ENCODE measurements around the gene ALCAM.

ALCAM gene

DNA sequence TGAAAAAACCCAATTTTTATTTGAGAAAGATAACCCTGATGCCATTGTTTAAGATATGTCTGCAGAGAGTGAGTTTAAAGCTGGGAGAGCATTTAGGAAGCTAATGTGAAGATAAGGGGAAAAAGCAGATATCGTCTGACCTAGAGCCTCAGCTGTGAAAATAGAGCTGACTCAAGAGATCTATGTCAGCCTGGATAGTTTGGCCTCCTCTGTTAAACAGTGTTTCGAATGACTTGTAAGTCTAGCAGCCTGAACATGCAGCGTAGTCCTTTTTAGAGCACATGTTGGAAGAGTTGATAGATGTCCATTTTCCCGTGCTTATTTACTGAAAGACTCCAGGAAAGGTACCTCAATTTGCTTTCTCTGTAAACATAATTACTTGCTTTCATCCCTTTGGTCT, 48.1 kb downstream of the ALCAM start:
- no peak for TF ChIP-seq CTCF (conservative IDR thresholded peaks at IDR 0.05; ENCODE audit: low read length)
- no peak for DNase-seq (ENCODE audit: low read depth)
- H3K4me3 ChIP-seq (ENCODE audit: low read length): no peak overlapping the region

DNA sequence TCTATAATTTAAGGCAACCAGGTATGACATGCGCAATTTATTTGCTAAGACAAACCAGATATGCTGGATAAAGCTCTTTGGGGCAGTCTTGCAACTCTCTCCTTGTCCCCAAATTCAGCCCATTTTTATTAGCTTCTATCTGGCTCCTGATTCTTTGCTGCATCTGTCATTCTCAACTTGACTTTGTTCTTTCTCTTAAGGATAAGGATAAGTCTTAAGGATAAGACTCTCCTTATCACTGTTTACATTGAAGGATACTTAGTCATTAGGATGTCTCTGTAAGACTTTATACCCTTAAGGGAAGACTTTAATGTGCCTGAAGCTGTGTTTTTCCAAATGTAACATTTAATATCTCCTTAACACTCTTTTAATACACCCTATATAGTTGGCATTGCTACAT, 49.2 kb downstream of the ALCAM start:
- H3K4me3 ChIP-seq (ENCODE audit: low read length): no peak overlapping the region
- TF ChIP-seq CTCF (conservative IDR thresholded peaks at IDR 0.05; ENCODE audit: low read length): no peak
- DNase-seq (ENCODE audit: low read depth): no peak

DNA sequence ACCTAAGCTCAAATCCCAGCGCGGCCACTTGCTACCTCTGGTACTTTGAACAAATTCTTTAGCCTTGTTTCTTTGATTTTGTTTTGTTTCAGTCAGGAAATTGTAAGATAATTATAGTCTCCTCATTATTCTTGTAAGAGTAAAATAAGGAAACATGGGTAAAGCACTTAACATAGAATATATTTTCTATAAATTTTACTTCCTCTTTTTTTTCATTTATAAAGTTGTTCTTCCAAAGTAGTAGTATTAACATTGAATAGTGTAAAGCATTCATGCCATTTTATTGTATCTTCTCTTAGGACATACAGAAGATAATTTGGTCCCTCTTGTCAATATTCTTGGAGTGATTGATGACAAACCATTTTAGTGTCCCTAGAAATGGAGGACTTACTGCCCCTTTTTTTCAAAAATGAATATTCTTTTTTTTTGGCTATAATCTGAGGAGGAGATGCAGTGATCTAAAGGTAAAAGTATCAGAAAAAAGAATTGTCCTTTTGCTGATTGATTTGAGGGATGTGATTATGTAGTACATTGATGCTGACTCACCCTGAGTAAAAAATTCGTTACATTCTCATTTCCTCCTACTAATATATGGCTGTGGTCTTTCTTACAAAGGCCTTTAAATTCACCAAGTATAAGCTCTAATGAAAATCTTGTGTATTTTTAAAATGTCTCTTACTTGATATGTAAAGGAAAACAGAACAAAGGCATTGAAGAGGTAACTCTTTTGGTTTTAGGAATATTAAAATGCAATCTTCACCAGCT, 51.0 kb downstream of the ALCAM start:
- no peak for TF ChIP-seq CTCF (conservative IDR thresholded peaks at IDR 0.05; ENCODE audit: low read length)
- no peak overlapping the region for H3K4me3 ChIP-seq (ENCODE audit: low read length)
- no peak for DNase-seq (ENCODE audit: low read depth)

DNA sequence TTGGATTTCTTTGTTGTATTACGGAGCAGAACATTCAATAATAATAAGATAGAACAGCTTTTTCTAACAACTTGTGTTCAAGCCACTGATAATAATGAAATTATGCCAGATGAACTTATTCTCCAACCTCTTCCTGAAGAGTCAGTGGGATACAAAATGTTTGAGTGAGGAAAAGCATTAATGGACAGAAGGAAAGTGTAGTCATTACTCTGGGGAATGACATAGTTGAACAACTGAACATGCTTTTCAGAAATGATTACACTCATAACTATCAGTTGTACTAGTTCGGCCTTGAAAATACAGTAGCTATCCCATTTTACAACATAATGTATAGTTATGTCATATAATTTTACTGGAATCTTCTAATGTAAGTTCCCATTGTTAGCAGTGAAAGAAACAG, 55.9 kb downstream of the ALCAM start:
- no peak for TF ChIP-seq CTCF (conservative IDR thresholded peaks at IDR 0.05; ENCODE audit: low read length)
- no peak overlapping the region for H3K4me3 ChIP-seq (ENCODE audit: low read length)
- DNase-seq (ENCODE audit: low read depth): no peak

GRCh38 chr3:105423397-105423796, 56.7 kb downstream of the ALCAM start:
- no peak for DNase-seq (ENCODE audit: low read depth)
- H3K4me3 ChIP-seq (ENCODE audit: low read length): no peak overlapping the region
- TF ChIP-seq CTCF (conservative IDR thresholded peaks at IDR 0.05; ENCODE audit: low read length): no peak

- no peak for DNase-seq (ENCODE audit: low read depth)
- no peak for TF ChIP-seq CTCF (conservative IDR thresholded peaks at IDR 0.05; ENCODE audit: low read length)
- no peak overlapping the region for H3K4me3 ChIP-seq (ENCODE audit: low read length)
These were observed 57.9 kb downstream of the ALCAM start for GRCh38 chr3:105424412-105425152.

GRCh38 chr3:105425153-105425502, 58.4 kb downstream of the ALCAM start:
- no peak overlapping the region for H3K4me3 ChIP-seq (ENCODE audit: low read length)
- no peak for DNase-seq (ENCODE audit: low read depth)
- TF ChIP-seq CTCF (conservative IDR thresholded peaks at IDR 0.05; ENCODE audit: low read length): no peak
